Measurements from ENCODE around the gene SERPINA12. TPM values are rescaled to one million over a fixed set of nuclear protein-coding genes. Genes with fewer than 3 reads are reported as not detected.
"Not testable (repeated sequence)": the region's sequence is repeated elsewhere in the genome, so short reads cannot be mapped to it uniquely, and the experiment has no call there.

The SERPINA12 gene
- total RNA-seq, 4 donors from 2014 or later, result not detected

GRCh38 chr14:94515426-94515825 is 6.2 kb upstream of the SERPINA12 start:
- no peak for TF ChIP-seq POLR2A (IDR thresholded peaks at IDR 0.05)
- 71 to 84% methylated on average over 1 to 9 of the region's 9 CpGs for WGBS, 2 donors (ENCODE audit: low coverage in 1 of 2)

DNA sequence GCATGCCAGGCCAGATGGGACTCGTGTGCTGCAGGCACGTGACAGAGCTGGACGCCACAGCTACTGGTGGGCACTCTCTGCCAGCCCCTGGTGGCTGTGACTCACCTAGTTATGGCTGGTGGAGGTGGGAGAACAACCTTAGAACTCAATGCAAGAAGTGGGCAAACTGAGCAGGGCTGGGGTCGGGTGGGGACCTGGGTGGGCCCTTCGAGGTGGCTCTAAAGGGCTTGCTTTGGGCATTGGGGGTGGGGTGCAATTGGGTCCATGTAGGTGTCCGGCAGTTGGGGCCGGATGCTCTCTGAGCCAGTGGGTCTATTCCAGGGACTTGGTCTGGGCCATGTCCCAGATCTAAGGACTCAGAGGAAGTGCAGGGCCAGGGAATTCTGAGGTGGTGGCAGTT is 5.1 kb upstream of the SERPINA12 start:
- H3K4me1 ChIP-seq, result no peaks in the 10 kb centered on the region
- in situ Hi-C loops (cut with MboI; ENCODE audit: low pct_ligation_motif_present in 1 of 4, low pct_unique_long_range_greater_than_20kb in 1 of 4, low sequenced_read_pairs in 3 of 4), result no loop called here
- no peaks in the 10 kb centered on the region for H3K27me3 ChIP-seq
- H3K27ac ChIP-seq, result no peak overlapping the region
- no peak overlapping the region for H3K4me3 ChIP-seq
- intact Hi-C loops (cut with DNase I; ENCODE audit: low total_unique reads), result no loop called here
- H3K9me3 ChIP-seq, result no peaks in the 10 kb centered on the region
- DNase-seq, result no peak
- TF ChIP-seq EP300 (IDR thresholded peaks at IDR 0.05; ENCODE audit: low read depth) (no peak), POLR2A (IDR thresholded peaks at IDR 0.05) (no peak), POLR2AphosphoS5 (IDR thresholded peaks at IDR 0.05) (no peak)
- TF ChIP-seq, protein P1, sequence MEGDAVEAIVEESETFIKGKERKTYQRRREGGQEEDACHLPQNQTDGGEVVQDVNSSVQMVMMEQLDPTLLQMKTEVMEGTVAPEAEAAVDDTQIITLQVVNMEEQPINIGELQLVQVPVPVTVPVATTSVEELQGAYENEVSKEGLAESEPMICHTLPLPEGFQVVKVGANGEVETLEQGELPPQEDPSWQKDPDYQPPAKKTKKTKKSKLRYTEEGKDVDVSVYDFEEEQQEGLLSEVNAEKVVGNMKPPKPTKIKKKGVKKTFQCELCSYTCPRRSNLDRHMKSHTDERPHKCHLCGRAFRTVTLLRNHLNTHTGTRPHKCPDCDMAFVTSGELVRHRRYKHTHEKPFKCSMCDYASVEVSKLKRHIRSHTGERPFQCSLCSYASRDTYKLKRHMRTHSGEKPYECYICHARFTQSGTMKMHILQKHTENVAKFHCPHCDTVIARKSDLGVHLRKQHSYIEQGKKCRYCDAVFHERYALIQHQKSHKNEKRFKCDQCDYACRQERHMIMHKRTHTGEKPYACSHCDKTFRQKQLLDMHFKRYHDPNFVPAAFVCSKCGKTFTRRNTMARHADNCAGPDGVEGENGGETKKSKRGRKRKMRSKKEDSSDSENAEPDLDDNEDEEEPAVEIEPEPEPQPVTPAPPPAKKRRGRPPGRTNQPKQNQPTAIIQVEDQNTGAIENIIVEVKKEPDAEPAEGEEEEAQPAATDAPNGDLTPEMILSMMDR (IDR thresholded peaks at IDR 0.05), result no peak
- H3K36me3 ChIP-seq, result no peaks in the 10 kb centered on the region
- 78% methylated on average over 7 of the region's 7 CpGs; no CpG with 5 or more reads in 1 of the 2 donors for WGBS, 2 donors (ENCODE audit: low coverage in 1 of 2)

More at GRCh38 chr14:94515426-94515825, 6.2 kb upstream of the SERPINA12 start:
- Histone ChIP-seq H3K4me1 (no peaks in the 10 kb centered on the region), H3K27me3 (no peaks in the 10 kb centered on the region), H3K4me3 (no peak overlapping the region), H3K27ac (no peak overlapping the region), H3K36me3 (no peaks in the 10 kb centered on the region), H3K9me3 (no peaks in the 10 kb centered on the region)
- in situ Hi-C loops (cut with MboI; ENCODE audit: low pct_ligation_motif_present in 1 of 4, low pct_unique_long_range_greater_than_20kb in 1 of 4, low sequenced_read_pairs in 3 of 4), result no loop called here
- DNase-seq, result no peak
- intact Hi-C loops (cut with DNase I; ENCODE audit: low total_unique reads), result no loop called here

GRCh38 chr14:94510481-94510880 is 1.2 kb upstream of the SERPINA12 start:
- H3K27ac ChIP-seq; H3K4me1 ChIP-seq; H3K36me3 ChIP-seq; H3K27me3 ChIP-seq; intact Hi-C loops (cut with DNase I; ENCODE audit: low total_unique reads); H3K9me3 ChIP-seq; H3K4me3 ChIP-seq; in situ Hi-C loops (cut with MboI; ENCODE audit: low pct_ligation_motif_present in 1 of 4, low pct_unique_long_range_greater_than_20kb in 1 of 4, low sequenced_read_pairs in 3 of 4); DNase-seq: not testable (repeated sequence)
- 28 to 40% methylated on average over 2 of the region's 2 CpGs for WGBS, 2 donors (ENCODE audit: low coverage in 1 of 2)

DNA sequence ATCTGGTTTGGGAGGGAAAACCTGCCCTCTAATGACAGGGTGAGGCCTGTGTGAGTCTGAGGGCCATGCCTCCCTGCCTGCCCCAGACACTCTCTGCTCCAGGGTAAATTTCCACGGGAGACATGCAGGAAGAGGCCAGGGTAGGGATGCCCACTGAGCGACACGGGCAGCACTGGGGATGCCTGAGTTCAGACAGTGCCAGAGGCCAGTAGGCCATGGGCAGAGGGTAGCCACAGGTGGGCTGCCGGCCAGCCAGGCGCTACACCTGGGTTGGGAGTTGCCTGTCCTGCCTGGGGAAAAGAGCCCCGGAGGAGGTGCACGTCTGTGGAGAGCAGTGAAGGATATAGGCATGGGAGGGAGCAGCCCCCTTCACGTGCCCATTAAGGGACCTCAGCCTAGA is 3.6 kb downstream of the SERPINA12 start:
- no peak for DNase-seq
- TF ChIP-seq POLR2A (IDR thresholded peaks at IDR 0.05) (no peak), POLR2AphosphoS5 (IDR thresholded peaks at IDR 0.05) (no peak), EP300 (IDR thresholded peaks at IDR 0.05; ENCODE audit: low read depth) (no peak)
- TF ChIP-seq, protein P1 (IDR thresholded peaks at IDR 0.05), result no peak
- intact Hi-C loops (cut with DNase I; ENCODE audit: low total_unique reads) (no loop called here), in situ Hi-C loops (cut with MboI; ENCODE audit: low pct_ligation_motif_present in 1 of 4, low pct_unique_long_range_greater_than_20kb in 1 of 4, low sequenced_read_pairs in 3 of 4) (no loop called here)
- no peaks in the 10 kb centered on the region for H3K4me1 ChIP-seq
- WGBS, 2 donors (ENCODE audit: low coverage in 1 of 2), result 87% methylated on average over 8 of the region's 8 CpGs; no CpG with 5 or more reads in 1 of the 2 donors
- H3K27ac ChIP-seq, result no peak overlapping the region
- H3K27me3 ChIP-seq, result no peaks in the 10 kb centered on the region
- H3K9me3 ChIP-seq, result no peaks in the 10 kb centered on the region
- H3K4me3 ChIP-seq, result no peak overlapping the region
- H3K36me3 ChIP-seq, result no peaks in the 10 kb centered on the region

DNA sequence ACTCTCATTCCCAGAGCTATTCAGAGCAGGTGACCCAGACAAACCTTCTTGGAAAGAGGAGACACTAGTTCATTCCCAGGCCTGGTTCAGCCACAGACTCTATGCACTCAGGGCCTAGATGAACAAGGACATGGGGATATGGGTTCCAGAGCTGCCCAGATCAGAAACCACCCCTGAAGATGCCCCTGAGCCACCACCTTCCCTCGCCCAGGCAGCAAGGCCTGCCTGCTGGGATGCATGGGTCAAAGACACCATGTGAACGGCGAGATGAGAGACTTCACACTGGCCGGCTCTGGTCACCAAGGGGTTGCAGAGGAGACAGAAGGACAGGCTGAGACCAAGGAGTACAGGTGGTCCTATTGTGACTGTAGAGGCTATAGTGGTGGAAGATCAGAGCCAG is 4.1 kb downstream of the SERPINA12 start:
- H3K36me3 ChIP-seq, result no peaks in the 10 kb centered on the region
- DNase-seq, result no peak
- no peak overlapping the region for H3K27ac ChIP-seq
- WGBS, 2 donors (ENCODE audit: low coverage in 1 of 2), result 81 to 98% methylated on average over 4 of the region's 4 CpGs
- H3K9me3 ChIP-seq, result no peaks in the 10 kb centered on the region
- H3K4me3 ChIP-seq, result no peak overlapping the region
- intact Hi-C loops (cut with DNase I; ENCODE audit: low total_unique reads), result no loop called here
- TF ChIP-seq POLR2AphosphoS5 (IDR thresholded peaks at IDR 0.05) (no peak), EP300 (IDR thresholded peaks at IDR 0.05; ENCODE audit: low read depth) (no peak), POLR2A (IDR thresholded peaks at IDR 0.05) (no peak)
- TF ChIP-seq, protein P1 (IDR thresholded peaks at IDR 0.05), result no peak
- in situ Hi-C loops (cut with MboI; ENCODE audit: low pct_ligation_motif_present in 1 of 4, low pct_unique_long_range_greater_than_20kb in 1 of 4, low sequenced_read_pairs in 3 of 4), result no loop called here
- H3K27me3 ChIP-seq, result no peaks in the 10 kb centered on the region
- H3K4me1 ChIP-seq, result no peaks in the 10 kb centered on the region

Measured in transverse colon (tissue), 4 donors.